ENCODE data around the gene PXMP4. TPM values are rescaled to one million over a fixed set of nuclear protein-coding genes. Genes with fewer than 3 reads are reported as not detected.

PXMP4 gene
- total and polyA plus RNA-seq, 9 of the 15 experiments (the other 6 are each of a cell fraction or from before 2014, with no cell fraction given), result 4.8 to 29.1 (median 6.8) TPM

DNA sequence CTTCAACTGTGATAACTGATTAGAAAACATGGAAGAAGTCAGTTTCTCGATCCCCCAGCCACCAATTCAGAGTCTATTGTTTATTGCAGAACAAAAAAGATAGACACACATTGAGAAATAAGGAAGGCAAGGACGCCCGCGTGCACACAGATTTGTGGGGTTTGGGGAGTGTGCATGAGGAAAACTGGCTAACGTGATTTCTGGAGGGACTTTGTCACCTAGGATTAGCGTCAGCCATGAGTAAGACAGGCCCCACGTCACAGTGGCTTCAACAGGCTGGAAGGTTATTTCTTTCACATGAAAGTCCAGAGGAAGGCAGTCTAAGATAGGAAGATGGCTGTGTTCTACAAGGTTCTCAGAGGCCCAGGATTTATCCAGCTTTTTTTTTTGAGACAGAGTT, 19.4 kb upstream of the PXMP4 start:
- intact Hi-C loops (cut with micrococcal nuclease) (no loop called here), in situ Hi-C loops (cut with MboI) (no loop called here)
- Histone ChIP-seq H3K36me3 (ENCODE audit: control insufficient read depth, insufficient read depth, low read length) (no peaks in the 10 kb centered on the region), H3K9ac (ENCODE audit: insufficient read depth in 1 of 2, low read depth in 2 of 2, low read length in 2 of 2) (no peak overlapping the region), H4K20me1 (replicated peaks; ENCODE audit: control insufficient read depth, insufficient read depth, low read length) (no peaks in the 10 kb centered on the region), H3K27ac (ENCODE audit: extremely low read depth, low read depth, low read length) (no peak overlapping the region; the same call in 2 of the 3 replicates), H3K79me2 (ENCODE audit: control insufficient read depth, insufficient read depth, low read length) (no peaks in the 10 kb centered on the region), H3K4me3 (no peak overlapping the region), H3K27me3 (ENCODE audit: control insufficient read depth in 2 of 2, insufficient read depth in 2 of 2, low read length in 2 of 2) (no peaks in the 10 kb centered on the region), H3K4me2 (ENCODE audit: insufficient read depth, low read length) (peak overlapping the region; percentile 38), H2AFZ (ENCODE audit: low read depth, low read length) (peak overlapping the region; percentile 83), H3K4me1 (replicated peaks in 1 of 2; ENCODE audit: control insufficient read depth in 2 of 2, insufficient read depth in 2 of 2, low read length in 2 of 2) (peaks cover 12 to 16% of the 10 kb centered on the region in 2 experiments; a peak in 4 of 5 replicates), H3K9me1 (ENCODE audit: control insufficient read depth, insufficient read depth, low read length) (no peaks in the 10 kb centered on the region), H3K9me3 (replicated peaks; ENCODE audit: control insufficient read depth, insufficient read depth, low read depth, low read length) (peaks cover 6% of the 10 kb centered on the region)
- DNase-seq (ENCODE audit: extremely low read depth in 1 of 4, low spot score in 3 of 4) (peak in 1 of 4 experiments; percentile 21), ATAC-seq (peak; percentile 24; the same call in 1 of the 3 replicates), FAIRE-seq (no peak)
- ChIA-PET CTCF (ENCODE audit: low intra/inter-chr PET ratio) (no interaction called here), POLR2A (no interaction called here)
- no TSS peak for BruUV-seq (replicated peaks)
- TF ChIP-seq ZNF561 (CRISPR knock-in tag; conservative IDR thresholded peaks at IDR 0.05) (no peak), TEAD1 (CRISPR knock-in tag; IDR thresholded peaks at IDR 0.05) (no peak), ARNT (IDR thresholded peaks at IDR 0.05) (no peak), CAMTA2 (CRISPR knock-in tag; conservative IDR thresholded peaks at IDR 0.05) (no peak), GTF2E2 (tag; IDR thresholded peaks at IDR 0.05) (no peak), CREM (IDR thresholded peaks at IDR 0.05; ENCODE audit: low read depth) (peak; percentile 68), BRD4 (IDR thresholded peaks at IDR 0.05) (no peak), FOSL1 (tag; conservative IDR thresholded peaks at IDR 0.05) (peak; percentile 54; the same call in 1 of the 2 replicates), MIER1 (IDR thresholded peaks at IDR 0.05; ENCODE audit: low read depth) (peak; percentile 35; the same call in 1 of the 2 replicates), ZKSCAN3 (CRISPR knock-in tag; IDR thresholded peaks at IDR 0.05) (no peak), ZNF311 (CRISPR knock-in tag; IDR thresholded peaks at IDR 0.05) (no peak)
- WGBS (ENCODE audit: insufficient coverage, low coverage, missing lambda C conversion rate), result 46% methylated on average over 7 of the region's 7 CpGs
